HCT116 (cell line): Measurements from ENCODE around the gene KHNYN. TPM values are rescaled to one million over a fixed set of nuclear protein-coding genes. Genes with fewer than 3 reads are reported as not detected.

Source experiments
- ATAC-seq: fragments of 200-7000 bp; cut with Tn5 transposase; 2 replicates; pipeline ENCODE4 v1.9.1; 2020; ENCODE audit warnings: mild to moderate bottlenecking, moderate library complexity
- BruUV-seq: library from RNA; stranded (reverse); fragments of 400-500 nt; replicated peaks from 2 replicates; lab custom pipeline; 2021; lab: Mats Ljungman, UMichigan
- CTCF ChIA-PET: fragments of 300-600 bp; sonication (Branson Sonifier 250); formaldehyde crosslinking; loops from one replicate; lab custom pipeline; 2021; ENCODE audit warnings: antibody characterized with exemption; lab: Charles Lee
- POLR2A ChIA-PET: fragments of 300-600, 350-600 bp; sonication (Branson Sonifier 250); formaldehyde crosslinking; loops from one replicate; lab custom pipeline; 2021; ENCODE audit warnings: antibody characterized with exemption; lab: Charles Lee
- RAD21 ChIA-PET, 2 experiments: fragments of 300-600 bp; sonication (Branson Sonifier 250); formaldehyde crosslinking; loops; one replicate each; lab custom pipeline; 2023; ENCODE audit warnings: low total read pairs in 2 of 2; ENCODE audit not compliant: uncharacterized antibody in 2 of 2, unreplicated experiment in 2 of 2, low non-redundant PET in 1 of 2; lab: Charles Lee
- DNase-seq: peaks from one replicate; pipeline ENCODE4 v3.0.0-alpha.2; 2010; ENCODE audit warnings: low read depth, low spot score
- H2AFZ ChIP-seq: fragments of 200-600 bp; shearing (Covaris generic), sonication (generic); 2 replicates; pipeline ENCODE4 v1.6.1; 2017; ENCODE audit warnings: low read depth, mixed run types, mixed read lengths, antibody characterized with exemption, low read length; ENCODE audit not compliant: poor library complexity, severe bottlenecking
- H3K27ac ChIP-seq: 2 replicates; pipeline ENCODE4 v1.5.1; 2012; ENCODE audit warnings: low read depth, low read length
- H3K27me3 ChIP-seq: fragments of 200-600 bp; sonication (generic); 2 replicates; pipeline ENCODE4 v1.6.1; 2016; ENCODE audit warnings: mixed run types, low read length, mixed read lengths; ENCODE audit not compliant: insufficient read depth
- H3K36me3 ChIP-seq, 2 experiments: fragments of 200-500 bp in 1 of 2; fragments of 200-600 bp in 1 of 2; sonication (Bioruptor generic) in 1 of 2; sonication (generic) in 1 of 2; 2 replicates each; pipeline versions ENCODE4 v1.5.1 to v1.6.1; 2014 to 2016; ENCODE audit warnings: low read length in 2 of 2, inconsistent platforms in 1 of 2, mixed read lengths in 1 of 2, mixed run types in 1 of 2; ENCODE audit not compliant: insufficient read depth in 2 of 2, control insufficient read depth in 1 of 2
- H3K4me1 ChIP-seq, 2 experiments: fragments of 200-600 bp in 1 of 2; sonication (generic) in 1 of 2; 2 replicates each; pipeline versions ENCODE4 v1.5.1 to v1.6.1; 2012 to 2017; ENCODE audit warnings: low read length in 2 of 2, inconsistent platforms in 1 of 2, mild to moderate bottlenecking in 1 of 2, mixed read lengths in 1 of 2, mixed run types in 1 of 2, moderate library complexity in 1 of 2; ENCODE audit not compliant: insufficient read depth in 2 of 2, control insufficient read depth in 1 of 2
- H3K4me2 ChIP-seq: fragments of 200-600 bp; sonication (generic); 2 replicates; pipeline ENCODE4 v1.6.1; 2017; ENCODE audit warnings: mixed run types, low read length, mixed read lengths
- H3K4me3 ChIP-seq, 2 experiments: fragments of 200-600 bp in 1 of 2; sonication (generic) in 1 of 2; replicated peaks in 1 of 2; 2 replicates each; pipeline ENCODE4 v1.5.1; 2011 to 2016; ENCODE audit warnings: low read length in 2 of 2, control low read depth in 1 of 2, low read depth in 1 of 2, mild to moderate bottlenecking in 1 of 2, mixed read lengths in 1 of 2, mixed run types in 1 of 2
- H3K79me2 ChIP-seq: fragments of 200-600 bp; sonication (generic); 2 replicates; pipeline ENCODE4 v1.6.1; 2017; ENCODE audit warnings: mild to moderate bottlenecking, mixed run types, low read length, moderate library complexity, mixed read lengths; ENCODE audit not compliant: insufficient read depth
- H3K9ac ChIP-seq: fragments of 200-600 bp; sonication (generic); 2 replicates; pipeline ENCODE4 v1.6.1; 2016; ENCODE audit warnings: low read length, mixed read lengths
- H3K9me2 ChIP-seq: fragments of 200-600 bp; sonication (generic), shearing (Covaris generic); 2 replicates; pipeline ENCODE4 v1.6.1; 2017; ENCODE audit warnings: mixed run types, mild to moderate bottlenecking, moderate library complexity; ENCODE audit not compliant: insufficient read depth
- H3K9me3 ChIP-seq, 2 experiments: fragments of 200-500 bp in 1 of 2; fragments of 200-600 bp in 1 of 2; sonication (Bioruptor generic) in 1 of 2; sonication (generic) in 1 of 2; 2 replicates each; pipeline ENCODE4 v1.6.1; 2014 to 2017; ENCODE audit warnings: low read length in 2 of 2, mixed read lengths in 2 of 2, inconsistent platforms in 1 of 2, low read depth in 1 of 2, mild to moderate bottlenecking in 1 of 2, mixed run types in 1 of 2, moderate library complexity in 1 of 2; ENCODE audit not compliant: control insufficient read depth in 1 of 2, insufficient read depth in 1 of 2
- H4K20me1 ChIP-seq: fragments of 200-600 bp; sonication (generic), shearing (Covaris generic); 2 replicates; pipeline ENCODE4 v1.6.1; 2017; ENCODE audit warnings: mixed run types, mild to moderate bottlenecking, moderate library complexity; ENCODE audit not compliant: insufficient read depth
- EGR1 ChIP-seq: IDR thresholded peaks from 2 replicates; pipeline ENCODE4 v1.6.1; 2012; ENCODE audit warnings: low read depth
- ELF1 ChIP-seq: IDR thresholded peaks from 2 replicates; pipeline ENCODE4 v1.6.1; 2012; ENCODE audit warnings: low read depth, borderline replicate concordance
- EZH2phosphoT487 ChIP-seq: fragments of 200-600 bp; IDR thresholded peaks from 2 replicates; pipeline ENCODE4 v1.6.1; 2018; ENCODE audit warnings: antibody characterized with exemption, borderline replicate concordance
- FOSL1 ChIP-seq: IDR thresholded peaks from 2 replicates; pipeline ENCODE4 v1.6.1; 2012; ENCODE audit warnings: low read depth
- MAX ChIP-seq: IDR thresholded peaks from 2 replicates; pipeline ENCODE4 v1.6.1; 2012
- RAD21 ChIP-seq: IDR thresholded peaks from 2 replicates; pipeline ENCODE4 v1.6.1; 2012; ENCODE audit warnings: low read depth, mild to moderate bottlenecking
- SRF ChIP-seq: IDR thresholded peaks from 2 replicates; pipeline ENCODE4 v1.6.1; 2012; ENCODE audit warnings: low read depth
- ZBTB33 ChIP-seq: IDR thresholded peaks from 2 replicates; pipeline ENCODE4 v1.6.1; 2011; ENCODE audit warnings: mild to moderate bottlenecking, low read length, moderate library complexity; ENCODE audit not compliant: insufficient replicate concordance; ENCODE audit errors: extremely low read depth
- ZNF274 ChIP-seq: fragments of 200-500 bp; sonication (Bioruptor generic); IDR thresholded peaks from 2 replicates; pipeline ENCODE4 v1.6.1; 2014; ENCODE audit warnings: mild to moderate bottlenecking, low read depth, low read length, inconsistent platforms
- intact Hi-C: fragments of 100-400 bp; cut with micrococcal nuclease; formaldehyde crosslinking; loops from 2 replicates; pipeline ENCODE4 v1.10.0; 2022
- total RNA-seq: library from RNA; stranded (reverse); gene quantifications from one replicate; pipeline ENCODE4 v1.2.1, GENCODE V29; 2021; ENCODE audit not compliant: unreplicated experiment

Gene KHNYN
- total RNA-seq, 1 experiment from 2014 or later, result 50.1 TPM

GRCh38 chr14:24432259-24433131 lies 2.7 kb downstream of the KHNYN start:
- RAD21 ChIA-PET, result interaction anchor here (0.9 to 2.1 kb wide), 11 partner anchors 9 to 220 kb away, joined by 3 to 25 read pairs (median 4); partner anchors contain the start of gene DHRS1 (in 1 of the 2)
- Histone ChIP-seq H3K9ac (0 out of 2 replicates have a peak overlapping the region, but pooled peaks have one; percentile 17), H2AFZ (no peak overlapping the region), H3K27ac (peak overlapping the region; percentile 22; the same call in 1 of the 2 replicates), H3K4me3 (no peak overlapping the region), H3K36me3 (peaks cover 14 to 20% of the 10 kb centered on the region in 2 experiments; a peak in 3 of 4 replicates), H4K20me1 (no peaks in the 10 kb centered on the region), H3K9me3 (no peaks in the 10 kb centered on the region), H3K4me1 (peaks cover 14 to 28% of the 10 kb centered on the region in 2 experiments), H3K27me3 (no peaks in the 10 kb centered on the region), H3K79me2 (peaks cover 21% of the 10 kb centered on the region), H3K4me2 (peak overlapping the region; percentile 95; the same call in 1 of the 2 replicates), H3K9me2 (no peaks in the 10 kb centered on the region)
- CTCF ChIA-PET, result interaction anchor here (0.6 to 4.1 kb wide), 26 partner anchors 9 to 286 kb away, joined by 3 to 162 read pairs (median 6); partner anchors contain the start of genes ADCY4, CIDEB, DHRS1 and NOP9
- intact Hi-C loops, result loop anchor here (10.0 kb wide), 1 partner anchor 218 kb away; the partner anchor contains the start of genes CHMP4A and MDP1
- TF ChIP-seq RAD21 (no peak), MAX (no peak), ELF1 (no peak), EZH2phosphoT487 (no peak), EGR1 (no peak), ZBTB33 (no peak), ZNF274 (no peak), SRF (no peak), FOSL1 (no peak)
- DNase-seq (no peak), ATAC-seq (no peak)
- BruUV-seq, result no TSS peak
- POLR2A ChIA-PET, result interaction anchor here (0.7 to 3.3 kb wide), 16 partner anchors 8 to 339 kb away, joined by 3 to 38 read pairs (median 4); partner anchors contain the start of genes CHMP4A, CIDEB, PCK2 and TINF2
